Gastroesophageal sphincter (tissue), 4 donors: ENCODE results near the gene KYAT1. TPM values are rescaled to one million over a fixed set of nuclear protein-coding genes. Genes with fewer than 3 reads are reported as not detected.

Experiments used
- ATAC-seq: fragments of 150-250 bp; one replicate; pipeline ENCODE4 v1.9.1; 2016; ENCODE audit warnings: mild to moderate bottlenecking, moderate library complexity
- H3K27ac ChIP-seq, 4 donors: fragments of 200-600 bp; sonication (generic) in 3 of 4; 1 replicate in 3 of 4; 2 replicates in 1 of 4; pipeline ENCODE4 v1.5.1; 2016 to 2019
- H3K27me3 ChIP-seq: fragments of 200-600 bp; sonication (generic); one replicate; pipeline ENCODE4 v1.5.1; 2019
- H3K36me3 ChIP-seq, 2 donors: fragments of 200-600 bp; sonication (generic); one replicate each; pipeline ENCODE4 v1.5.1; 2019; ENCODE audit warnings: control low read depth in 1 of 2
- H3K4me1 ChIP-seq, 3 donors: fragments of 200-600 bp; sonication (generic); 1 replicate in 2 of 3; 2 replicates in 1 of 3; pipeline ENCODE4 v1.5.1; 2016 to 2019; ENCODE audit warnings: control low read depth in 2 of 3
- H3K4me3 ChIP-seq, 2 donors: fragments of 200-600 bp; sonication (generic); one replicate each; pipeline ENCODE4 v1.5.1; 2019; ENCODE audit warnings: mild to moderate bottlenecking in 1 of 2, moderate library complexity in 1 of 2
- H3K9me3 ChIP-seq, 3 donors: fragments of 200-600 bp; sonication (generic); one replicate each; pipeline ENCODE4 v1.5.1; 2017 to 2019; ENCODE audit warnings: control low read depth in 2 of 3
- EP300 ChIP-seq: sonication (generic); formaldehyde crosslinking; IDR thresholded peaks from one replicate; pipeline ENCODE4 v1.6.1; 2017; ENCODE audit warnings: antibody characterized with exemption, mild to moderate bottlenecking
- POLR2A ChIP-seq, 2 donors: fragments of 450-650 bp; IDR thresholded peaks; one replicate each; pipeline ENCODE4 v1.6.1; 2017; ENCODE audit warnings: antibody characterized with exemption in 2 of 2, mild to moderate bottlenecking in 2 of 2, moderate library complexity in 1 of 2
- POLR2AphosphoS5 ChIP-seq: sonication (generic); formaldehyde crosslinking; IDR thresholded peaks from one replicate; pipeline ENCODE4 v1.6.1; 2017; ENCODE audit warnings: antibody characterized with exemption
- WGBS, 2 donors: methylation state at CpG; one replicate each; pipeline ENCODE4 v1.1.5; 2018; ENCODE audit warnings: low coverage in 1 of 2; 5-methylcytosine and 5-hydroxymethylcytosine counted together
- total RNA-seq, 4 donors: library from RNA; depleted of rRNA; stranded (reverse); fragments of >200 nt; gene quantifications; one replicate each; pipeline ENCODE4 v1.1.0, GENCODE V29; 2016
- TF ChIP-seq, protein P1 (sequence below), 4 experiments: fragments of 200-600 bp in 2 of 4; fragments of 450-650 bp in 2 of 4; sonication (generic) in 1 of 4; IDR thresholded peaks; one replicate each; pipeline ENCODE4 v1.5.1; 2017 to 2019; ENCODE audit warnings: antibody characterized with exemption in 4 of 4, mild to moderate bottlenecking in 2 of 4, moderate library complexity in 2 of 4

KYAT1 gene
- 1 to 10 TPM; 3.4 to 7.9 (median 4.8) TPM for total RNA-seq

DNA sequence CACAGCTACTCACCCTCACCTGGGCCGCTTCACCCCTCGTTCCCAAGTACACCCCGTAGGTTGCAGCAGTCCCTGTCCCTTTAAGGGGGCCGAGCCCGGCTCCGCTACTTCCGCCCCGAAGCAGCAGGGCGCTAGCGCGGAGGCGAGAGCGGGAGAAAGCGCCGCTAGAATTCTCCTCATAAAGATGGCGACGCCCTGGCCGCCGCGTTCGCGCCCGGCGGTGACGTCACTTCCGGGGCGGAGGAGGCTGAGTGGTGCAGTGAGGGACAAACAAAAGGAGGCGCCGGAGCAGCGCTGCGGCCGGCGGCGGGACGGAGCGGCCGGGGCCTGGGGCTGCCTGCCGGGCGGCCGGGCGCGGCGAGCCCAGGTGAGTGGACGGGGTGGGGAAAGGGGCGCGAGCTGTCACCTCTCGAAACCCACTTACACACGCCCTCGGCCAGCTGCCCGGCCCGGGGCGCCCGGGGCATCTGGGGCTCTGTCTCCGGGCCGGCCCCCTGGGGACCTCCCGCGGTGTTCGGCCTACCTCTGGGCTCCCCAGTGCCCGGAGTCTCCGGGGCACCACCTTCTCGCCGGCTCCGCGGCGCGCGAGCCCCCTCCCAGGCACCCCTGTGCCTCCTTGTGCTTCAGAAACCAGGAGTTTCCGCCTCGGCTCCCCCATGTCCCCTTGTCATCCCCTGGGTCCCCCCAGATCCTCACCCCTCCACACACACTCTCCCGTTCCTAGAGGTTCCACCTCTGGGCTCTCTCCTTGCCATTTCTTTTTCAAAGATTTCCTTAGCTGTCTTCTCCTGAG lies at the start of gene KYAT1, which contains the start of gene LRRC8A:
KYAT1 (minus strand) TSS at position 67 of the 793 bp plus-strand sequence. CDS start 36,545 bp downstream, outside the sequence.
LRRC8A (plus strand) TSS at position 250 of the 793 bp plus-strand sequence. CDS start 25,032 bp downstream, outside the sequence.
- Histone ChIP-seq H3K9me3 (no peaks in the 10 kb centered on the region), H3K27ac (peak within 1 kb of the TSS; percentile 86 to 100 (median 97)), H3K36me3 (peaks cover 0 to 25% of the 10 kb centered on the region in 2 donors), H3K27me3 (no peaks in the 10 kb centered on the region), H3K4me1 (peaks cover 0 to 67% (median 25%) of the 10 kb centered on the region in 3 donors), H3K4me3 (peak within 1 kb of the TSS; percentile 64 to 87)
- peak; percentile 96 for ATAC-seq
- 0% methylated on average over 14 of the region's 70 CpGs; no CpG with 5 or more reads in 1 of the 2 donors for WGBS, 2 donors
- TF ChIP-seq POLR2AphosphoS5, result peak; percentile 85
- peak; percentile 80 to 86 for TF ChIP-seq POLR2A (IDR thresholded peaks at IDR 0.05)
- TF ChIP-seq, protein P1, sequence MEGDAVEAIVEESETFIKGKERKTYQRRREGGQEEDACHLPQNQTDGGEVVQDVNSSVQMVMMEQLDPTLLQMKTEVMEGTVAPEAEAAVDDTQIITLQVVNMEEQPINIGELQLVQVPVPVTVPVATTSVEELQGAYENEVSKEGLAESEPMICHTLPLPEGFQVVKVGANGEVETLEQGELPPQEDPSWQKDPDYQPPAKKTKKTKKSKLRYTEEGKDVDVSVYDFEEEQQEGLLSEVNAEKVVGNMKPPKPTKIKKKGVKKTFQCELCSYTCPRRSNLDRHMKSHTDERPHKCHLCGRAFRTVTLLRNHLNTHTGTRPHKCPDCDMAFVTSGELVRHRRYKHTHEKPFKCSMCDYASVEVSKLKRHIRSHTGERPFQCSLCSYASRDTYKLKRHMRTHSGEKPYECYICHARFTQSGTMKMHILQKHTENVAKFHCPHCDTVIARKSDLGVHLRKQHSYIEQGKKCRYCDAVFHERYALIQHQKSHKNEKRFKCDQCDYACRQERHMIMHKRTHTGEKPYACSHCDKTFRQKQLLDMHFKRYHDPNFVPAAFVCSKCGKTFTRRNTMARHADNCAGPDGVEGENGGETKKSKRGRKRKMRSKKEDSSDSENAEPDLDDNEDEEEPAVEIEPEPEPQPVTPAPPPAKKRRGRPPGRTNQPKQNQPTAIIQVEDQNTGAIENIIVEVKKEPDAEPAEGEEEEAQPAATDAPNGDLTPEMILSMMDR (IDR thresholded peaks at IDR 0.05), result peak in 2 of 4 experiments; percentile 26 to 37
- no peak for TF ChIP-seq EP300

DNA sequence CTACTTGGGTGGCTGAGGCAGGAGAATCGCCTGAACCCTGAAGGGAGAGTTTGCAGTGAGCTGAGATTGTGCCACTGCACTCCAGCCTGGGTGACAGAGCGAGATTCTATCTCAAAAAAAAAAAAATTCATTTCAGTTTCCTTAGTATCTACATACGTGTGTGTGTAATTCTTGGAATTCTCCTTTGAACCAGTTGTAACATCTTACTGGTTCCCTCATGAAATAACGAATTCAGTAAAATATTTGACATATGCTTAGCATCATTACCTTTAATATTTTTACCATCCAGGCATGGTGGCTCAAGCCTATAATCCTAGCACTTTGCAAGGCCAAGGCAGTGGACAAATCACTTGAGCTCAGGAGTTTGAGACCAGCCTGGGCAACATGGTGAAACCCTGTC lies 47.8 kb upstream of the KYAT1 start:
- H3K27me3 ChIP-seq, result no peaks in the 10 kb centered on the region
- H3K9me3 ChIP-seq, result no peaks in the 10 kb centered on the region
- TF ChIP-seq, protein P1 (IDR thresholded peaks at IDR 0.05), result no peak
- 83 to 100% methylated on average over 3 of the region's 4 CpGs for WGBS, 2 donors
- no peak overlapping the region for H3K27ac ChIP-seq
- H3K36me3 ChIP-seq, result peaks cover 0 to 24% of the 10 kb centered on the region in 2 donors
- H3K4me1 ChIP-seq, result peaks cover 0 to 10% (median 0%) of the 10 kb centered on the region in 3 donors
- H3K4me3 ChIP-seq, result no peak overlapping the region
- no peak for ATAC-seq

DNA sequence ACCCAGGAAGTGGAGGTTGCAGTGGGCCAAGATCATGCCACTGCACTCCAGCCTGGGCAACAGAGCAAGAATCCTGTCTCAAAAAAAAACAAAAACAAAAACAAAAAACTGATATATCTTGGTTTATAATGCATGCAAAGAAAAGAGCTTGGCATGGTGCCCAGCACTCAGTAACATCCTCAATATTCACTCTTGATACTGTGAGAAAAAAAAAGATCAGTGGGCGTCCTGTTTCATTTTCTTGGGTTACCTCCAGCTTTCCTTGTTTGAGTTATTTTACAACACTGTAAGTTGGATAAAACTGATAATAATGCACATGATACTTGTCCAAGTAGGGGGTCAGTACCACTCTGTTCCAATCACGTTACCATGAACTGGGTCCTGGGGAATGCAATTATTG lies 46.9 kb upstream of the KYAT1 start:
- no peaks in the 10 kb centered on the region for H3K27me3 ChIP-seq
- ATAC-seq, result no peak
- H3K27ac ChIP-seq, result no peak overlapping the region
- H3K36me3 ChIP-seq, result peaks cover 0 to 14% of the 10 kb centered on the region in 2 donors
- peaks cover 0 to 13% (median 0%) of the 10 kb centered on the region in 3 donors for H3K4me1 ChIP-seq
- no peak for TF ChIP-seq POLR2AphosphoS5
- 76 to 85% methylated on average over 2 of the region's 2 CpGs for WGBS, 2 donors
- no peaks in the 10 kb centered on the region for H3K9me3 ChIP-seq
- H3K4me3 ChIP-seq, result no peak overlapping the region

DNA sequence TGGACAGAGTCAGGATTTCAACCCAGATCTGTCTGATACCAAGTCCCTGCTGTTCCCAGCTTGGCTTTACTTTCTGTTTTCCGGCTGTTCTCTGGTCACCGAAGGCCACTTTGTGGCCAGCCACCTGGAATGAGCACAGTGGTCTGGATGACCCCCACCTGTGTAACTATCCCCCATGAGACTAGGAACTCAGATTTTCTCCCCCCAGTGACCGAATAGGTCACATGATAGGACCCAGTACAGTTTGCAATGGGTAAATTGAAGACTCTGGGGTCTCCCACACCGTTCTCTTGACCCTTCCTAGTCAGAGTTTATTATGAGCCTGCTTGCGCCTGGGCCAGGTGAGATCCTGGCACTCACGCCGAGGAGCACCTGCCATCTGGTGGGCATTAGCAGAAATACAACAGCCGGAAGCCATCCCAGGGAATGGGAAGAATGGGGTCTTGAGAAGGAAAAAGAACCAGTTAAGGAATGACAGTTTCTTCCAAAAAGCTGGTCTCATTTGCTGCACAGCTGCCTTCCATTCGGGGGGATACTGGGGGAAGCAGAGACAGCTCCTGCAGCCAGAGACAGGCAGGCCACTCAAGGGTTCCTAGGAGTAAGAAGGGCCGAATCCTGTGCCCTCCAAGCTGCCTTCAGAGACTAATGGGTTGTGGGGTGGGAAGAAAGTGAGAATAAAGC lies 46.1 kb upstream of the KYAT1 start:
- WGBS, 2 donors, result 0 to 45% methylated on average over 1 to 5 of the region's 10 CpGs
- ATAC-seq, result peak; percentile 66
- TF ChIP-seq, protein P1 (IDR thresholded peaks at IDR 0.05), result peak in 3 of 4 experiments; percentile 87 to 93 (median 89)
- TF ChIP-seq POLR2A (IDR thresholded peaks at IDR 0.05) (no peak), EP300 (no peak), POLR2AphosphoS5 (no peak)
- Histone ChIP-seq H3K4me3 (no peak overlapping the region), H3K27ac (no peak overlapping the region), H3K9me3 (no peaks in the 10 kb centered on the region), H3K4me1 (peaks cover 0 to 21% (median 5%) of the 10 kb centered on the region in 3 donors), H3K36me3 (peaks cover 0 to 10% of the 10 kb centered on the region in 2 donors), H3K27me3 (no peaks in the 10 kb centered on the region)

DNA sequence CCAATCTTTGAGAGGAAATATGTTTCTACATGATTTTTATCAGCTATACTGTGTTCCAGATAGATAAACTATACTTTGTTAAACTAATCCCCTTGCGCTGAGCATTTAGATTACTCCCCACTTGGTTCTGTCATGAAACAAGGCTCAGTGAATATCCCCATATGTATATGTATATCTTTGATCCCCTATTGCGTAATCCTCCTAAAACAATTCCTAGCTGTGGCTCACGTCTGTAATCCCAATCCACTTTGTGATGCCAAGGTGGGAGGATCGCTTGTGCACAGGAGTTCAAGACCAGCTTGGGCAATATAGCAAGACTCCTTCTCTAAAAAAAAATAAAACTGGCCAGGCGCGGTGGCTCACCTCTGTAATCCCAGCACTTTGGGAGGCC lies 41.7 kb upstream of the KYAT1 start:
- Histone ChIP-seq H3K4me1 (peaks cover 0 to 64% (median 21%) of the 10 kb centered on the region in 3 donors), H3K27ac (peak overlapping the region in 1 of 4 donors; percentile 35), H3K9me3 (no peaks in the 10 kb centered on the region), H3K4me3 (peak overlapping the region in 1 of 2 donors; percentile 69), H3K36me3 (peaks cover 0 to 19% of the 10 kb centered on the region in 2 donors), H3K27me3 (no peaks in the 10 kb centered on the region)
- no peak for ATAC-seq
- no peak for TF ChIP-seq POLR2A (IDR thresholded peaks at IDR 0.05)
- TF ChIP-seq, protein P1 (IDR thresholded peaks at IDR 0.05), result no peak
- no peak for TF ChIP-seq POLR2AphosphoS5
- TF ChIP-seq EP300, result no peak
- WGBS, 2 donors, result 78 to 90% methylated on average over 3 to 5 of the region's 6 CpGs
